Activated naive CD8-positive, alpha-beta T cell treated with anti-CD3 and anti-CD28 coated beads, Interleukin-2, amount 10 ng/mL, durations not matched to agents 7 days and 5 days (primary cell): Measurements from ENCODE around the gene TNN. TPM values are rescaled to one million over a fixed set of nuclear protein-coding genes. Genes with fewer than 3 reads are reported as not detected.

ENCODE experiments used
- total RNA-seq, 2 experiments: library from RNA; stranded (reverse); gene quantifications; one replicate each; pipeline ENCODE4 v1.2.3, GENCODE V29; 2021

Gene TNN
- total RNA-seq, 2 experiments from 2014 or later, result not detected

Other genes starting within 250 kb of the TNN start
- 100 to 1,000 TPM; 147 to 177 TPM for gene CACYBP, start 67.9 kb upstream of the TNN start, total RNA-seq
- gene MRPS14, start 44.4 kb upstream of the TNN start, total RNA-seq, result 10 to 100 TPM; 34.0 to 38.4 TPM
- 10 to 100 TPM; 49.8 to 57.1 TPM for gene KIAA0040, start 124.9 kb downstream of the TNN start, total RNA-seq